Right atrium auricular region (tissue), 2 donors: ENCODE results near the gene NCAPD2. TPM values are rescaled to one million over a fixed set of nuclear protein-coding genes. Genes with fewer than 3 reads are reported as not detected.
"Not testable (repeated sequence)": the region's sequence is repeated elsewhere in the genome, so short reads cannot be mapped to it uniquely, and the experiment has no call there.

Experiments used
- DNase-seq: peaks from one replicate; pipeline ENCODE4 v3.0.0-alpha.2; 2019; ENCODE audit warnings: low spot score
- H3K27ac ChIP-seq, 2 donors: fragments of 200-600 bp; sonication (generic); 1 replicate in 1 of 2; 2 replicates in 1 of 2; pipeline ENCODE4 v1.5.1; 2016 to 2019
- H3K27me3 ChIP-seq, 2 donors: fragments of 200-600 bp; sonication (generic); one replicate each; pipeline versions ENCODE4 v1.5.1 to v1.6.0; 2017 to 2019
- H3K36me3 ChIP-seq: fragments of 200-600 bp; sonication (generic); one replicate; pipeline ENCODE4 v1.5.1; 2016
- H3K4me1 ChIP-seq, 2 donors: fragments of 200-600 bp; sonication (generic); one replicate each; pipeline versions ENCODE4 v1.5.1 to v1.6.0; 2017 to 2019
- H3K4me3 ChIP-seq, 2 donors: fragments of 200-600 bp; sonication (generic); 1 replicate in 1 of 2; 2 replicates in 1 of 2; pipeline ENCODE4 v1.5.1; 2017 to 2019; ENCODE audit warnings: mild to moderate bottlenecking in 1 of 2, moderate library complexity in 1 of 2
- H3K9me3 ChIP-seq, 2 donors: fragments of 200-600 bp; sonication (generic); one replicate each; pipeline ENCODE4 v1.5.1; 2019
- CTCF ChIP-seq, 2 donors: fragments of 200-600 bp; sonication (generic); IDR thresholded peaks; one replicate each; pipeline ENCODE4 v1.5.1; 2019; ENCODE audit warnings: antibody characterized with exemption in 2 of 2
- total RNA-seq, 2 donors: library from RNA; depleted of rRNA; stranded (reverse); fragments of >200 nt; gene quantifications; one replicate each; pipeline ENCODE4 v1.1.0, GENCODE V29; 2016

NCAPD2 gene
- total RNA-seq, 2 donors from 2014 or later: 11.6 to 53.5 TPM

DNA sequence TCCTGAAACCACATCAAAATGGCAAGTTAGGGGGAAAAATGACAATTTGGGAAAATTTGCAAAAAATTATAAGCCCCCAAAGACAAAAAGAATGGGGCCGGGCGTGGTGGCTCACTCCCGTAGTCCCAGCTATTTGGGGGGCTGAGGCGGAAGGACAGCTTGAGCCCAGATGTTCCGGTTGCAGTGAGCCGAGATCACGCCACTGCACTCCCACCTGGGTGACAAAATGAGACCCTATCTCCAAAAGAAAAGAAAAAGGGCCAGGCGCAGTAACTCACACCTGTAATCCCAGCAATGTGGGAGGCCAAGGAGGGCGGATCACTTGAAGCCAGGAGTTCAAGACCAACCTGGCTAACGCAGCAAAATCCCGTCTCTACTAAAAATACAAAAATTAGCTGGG is 21.4 kb upstream of the NCAPD2 start:
- TF ChIP-seq CTCF (IDR thresholded peaks at IDR 0.05): no peak
- no peak for DNase-seq
- Histone ChIP-seq H3K36me3 (no peaks in the 10 kb centered on the region), H3K27ac (no peak overlapping the region), H3K4me1 (peaks cover 0 to 22% of the 10 kb centered on the region in 2 donors), H3K27me3 (no peaks in the 10 kb centered on the region), H3K9me3 (no peaks in the 10 kb centered on the region), H3K4me3 (no peak overlapping the region)

DNA sequence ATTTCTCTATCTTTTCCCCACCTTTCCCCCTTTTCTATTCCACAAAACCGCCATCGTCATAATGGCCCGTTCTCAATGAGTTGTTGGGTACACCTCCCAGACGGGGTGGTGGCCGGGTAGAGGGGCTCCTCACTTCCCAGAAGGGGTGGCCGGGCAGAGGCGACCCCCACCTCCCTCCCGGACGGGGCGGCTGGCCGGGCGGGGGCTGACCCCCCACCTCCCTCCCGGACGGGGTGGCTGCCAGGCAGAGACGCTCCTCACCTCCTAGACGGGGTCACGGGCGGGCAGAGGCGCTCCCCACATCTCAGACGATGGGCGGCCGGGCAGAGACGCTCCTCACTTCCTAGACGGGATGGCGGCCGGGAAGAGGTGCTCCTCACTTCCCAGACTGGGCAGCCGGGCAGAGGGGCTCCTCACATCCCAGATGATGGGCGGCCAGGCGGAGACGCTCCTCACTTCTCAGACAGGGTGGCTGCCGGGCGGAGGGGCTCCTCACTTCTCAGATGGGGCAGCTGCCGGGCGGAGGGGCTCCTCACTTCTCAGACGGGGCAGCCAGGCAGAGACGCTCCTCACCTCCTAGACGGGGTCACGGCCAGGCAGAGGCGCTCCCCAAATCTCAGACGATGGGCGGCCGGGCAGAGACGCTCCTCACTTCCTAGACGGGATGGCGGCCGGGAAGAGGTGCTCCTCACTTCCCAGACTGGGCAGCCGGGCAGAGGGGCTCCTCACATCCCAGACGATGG is 18.5 kb upstream of the NCAPD2 start:
- not testable (repeated sequence) for H3K27me3 ChIP-seq, H3K4me3 ChIP-seq, H3K4me1 ChIP-seq, DNase-seq, H3K9me3 ChIP-seq, H3K27ac ChIP-seq, H3K36me3 ChIP-seq

DNA sequence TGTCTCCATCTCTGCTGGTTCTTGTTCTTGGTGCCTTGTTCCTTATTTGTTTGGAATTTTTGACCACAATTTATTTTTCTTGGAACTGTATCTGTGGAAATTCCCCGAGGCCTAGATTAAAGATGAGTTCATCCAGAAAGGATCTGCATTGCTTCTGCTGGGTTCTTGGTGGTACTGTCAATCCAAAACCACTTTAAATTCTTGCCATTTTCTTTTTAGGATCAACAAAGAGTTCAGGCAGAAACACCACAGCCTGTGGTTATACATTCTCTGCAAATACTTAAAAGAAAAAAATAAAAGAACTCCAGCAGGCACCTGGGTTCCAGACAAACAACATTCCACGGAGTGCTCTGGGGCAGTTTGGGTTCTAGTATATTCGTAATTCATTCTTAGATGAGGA is 17.4 kb upstream of the NCAPD2 start:
- no peak for DNase-seq
- H3K4me3 ChIP-seq: no peak overlapping the region
- no peaks in the 10 kb centered on the region for H3K9me3 ChIP-seq
- TF ChIP-seq CTCF (IDR thresholded peaks at IDR 0.05): no peak
- no peaks in the 10 kb centered on the region for H3K27me3 ChIP-seq
- H3K27ac ChIP-seq: peak overlapping the region in 1 of 2 donors; percentile 16
- peaks cover 0 to under 1% of the 10 kb centered on the region in 2 donors for H3K4me1 ChIP-seq
- no peaks in the 10 kb centered on the region for H3K36me3 ChIP-seq

DNA sequence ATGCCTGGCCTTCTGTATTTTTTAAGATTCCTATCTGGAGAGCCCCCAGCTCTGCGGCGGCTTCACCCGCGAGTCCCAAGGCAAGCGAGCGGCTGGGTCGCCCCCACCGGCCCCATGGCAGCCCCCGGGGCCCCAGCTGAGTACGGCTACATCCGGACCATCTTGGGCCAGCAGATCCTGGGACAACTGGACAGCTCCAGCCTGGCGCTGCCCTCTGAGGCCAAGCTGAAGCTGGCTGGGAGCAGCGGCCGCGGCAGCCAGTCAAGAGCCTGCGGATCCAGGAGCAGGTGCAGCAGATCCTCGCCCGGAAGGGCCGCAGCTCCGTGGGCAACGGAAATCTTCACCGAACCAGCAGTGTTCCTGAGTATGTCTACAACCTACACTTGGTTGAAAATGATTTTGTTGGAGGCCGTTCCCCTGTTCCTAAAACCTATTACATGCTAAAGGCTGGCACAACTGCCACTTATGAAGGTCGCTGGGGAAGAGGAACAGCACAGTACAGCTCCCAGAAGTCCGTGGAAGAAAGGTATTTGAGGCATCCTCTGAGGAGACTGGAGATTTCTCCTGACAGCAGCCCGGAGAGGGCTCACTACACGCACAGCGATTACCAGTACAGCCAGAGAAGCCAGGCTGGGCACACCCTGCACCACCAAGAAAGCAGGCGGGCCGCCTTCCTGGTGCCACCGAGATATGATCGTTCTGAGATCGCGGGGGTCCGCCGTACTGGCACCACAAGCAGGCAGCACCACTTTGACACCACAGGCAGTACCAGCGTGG is 16.1 kb upstream of the NCAPD2 start:
- DNase-seq, H3K4me1 ChIP-seq, H3K36me3 ChIP-seq, H3K27ac ChIP-seq, H3K27me3 ChIP-seq, H3K4me3 ChIP-seq, H3K9me3 ChIP-seq: not testable (repeated sequence)

- Histone ChIP-seq H3K4me1 (no peaks in the 10 kb centered on the region), H3K36me3 (no peaks in the 10 kb centered on the region), H3K9me3 (no peaks in the 10 kb centered on the region), H3K27me3 (no peaks in the 10 kb centered on the region), H3K27ac (no peak overlapping the region), H3K4me3 (no peak overlapping the region)
- no peak for TF ChIP-seq CTCF (IDR thresholded peaks at IDR 0.05)
- DNase-seq: no peak
Measured at GRCh38 chr12:6478416-6478815, 15.5 kb upstream of the NCAPD2 start.

GRCh38 chr12:6488240-6488639 is 5.7 kb upstream of the NCAPD2 start:
- H3K4me3 ChIP-seq: no peak overlapping the region
- peaks cover 0 to 6% of the 10 kb centered on the region in 2 donors for H3K4me1 ChIP-seq
- H3K27ac ChIP-seq: no peak overlapping the region
- no peaks in the 10 kb centered on the region for H3K27me3 ChIP-seq
- no peak for DNase-seq
- TF ChIP-seq CTCF (IDR thresholded peaks at IDR 0.05): no peak
- no peaks in the 10 kb centered on the region for H3K9me3 ChIP-seq
- peaks cover 8% of the 10 kb centered on the region for H3K36me3 ChIP-seq
